Neural cell (in vitro differentiated cells): Measurements from ENCODE around the gene SUPT4H1. TPM values are rescaled to one million over a fixed set of nuclear protein-coding genes. Genes with fewer than 3 reads are reported as not detected.
A peak's percentile ranks its signal among the peaks of the same experiment; 100 is the strongest.

Experiments used
- H2AFZ ChIP-seq: fragments of 200-600, 300-800 bp; sonication (generic), shearing (Covaris generic); 2 replicates; pipeline ENCODE4 v1.6.0; 2014; ENCODE audit warnings: low read depth, mild to moderate bottlenecking, antibody characterized with exemption, low read length, moderate library complexity
- H3F3A ChIP-seq: fragments of 200-600 bp; shearing (Covaris generic); 2 replicates; pipeline ENCODE4 v1.6.1; 2016; ENCODE audit warnings: mild to moderate bottlenecking, moderate library complexity, mixed read lengths, antibody characterized with exemption, low read length; ENCODE audit not compliant: insufficient read depth, poor library complexity, severe bottlenecking
- H3K27ac ChIP-seq: fragments of 200-600, 300-800 bp; sonication (generic), shearing (Covaris generic); 2 replicates; pipeline ENCODE4 v1.5.1; 2014; ENCODE audit warnings: mild to moderate bottlenecking, low read length, moderate library complexity
- H3K27me3 ChIP-seq: fragments of 300-800, 200-600 bp; sonication (generic), shearing (Covaris generic); 2 replicates; pipeline ENCODE4 v1.6.0; 2014; ENCODE audit warnings: mild to moderate bottlenecking, low read depth, low read length, moderate library complexity; ENCODE audit not compliant: insufficient read depth
- H3K36me3 ChIP-seq: fragments of 300-800, 200-600 bp; sonication (generic), shearing (Covaris generic); 2 replicates; pipeline ENCODE4 v1.5.1; 2014; ENCODE audit warnings: mild to moderate bottlenecking, antibody characterized with exemption, low read length, moderate library complexity; ENCODE audit not compliant: insufficient read depth
- H3K4me2 ChIP-seq: fragments of 300-800, 200-600 bp; sonication (generic), shearing (Covaris generic); 2 replicates; pipeline ENCODE4 v1.6.0; 2014; ENCODE audit warnings: mild to moderate bottlenecking, low read length
- H3K4me3 ChIP-seq: fragments of 300-800, 200-600 bp; sonication (generic), shearing (Covaris generic); 2 replicates; pipeline ENCODE4 v1.5.1; 2014; ENCODE audit warnings: mild to moderate bottlenecking, low read length, moderate library complexity
- H3K79me2 ChIP-seq: fragments of 200-600 bp; shearing (Covaris generic); replicated peaks from 2 replicates; pipeline ENCODE4 v1.6.0; 2014; ENCODE audit warnings: mild to moderate bottlenecking, low read length, moderate library complexity; ENCODE audit not compliant: insufficient read depth
- H3K9ac ChIP-seq: fragments of 300-800, 200-600 bp; sonication (generic), shearing (Covaris generic); 2 replicates; pipeline ENCODE4 v1.6.1; 2016; ENCODE audit warnings: mild to moderate bottlenecking, low read length, mixed read lengths
- H3K9me2 ChIP-seq: fragments of 200-600 bp; shearing (Covaris generic); 2 replicates; pipeline ENCODE4 v1.6.1; 2016; ENCODE audit warnings: mild to moderate bottlenecking, low read length, mixed read lengths; ENCODE audit not compliant: insufficient read depth
- H3K9me3 ChIP-seq: fragments of 200-600, 300-800 bp; sonication (generic), shearing (Covaris generic); 2 replicates; pipeline ENCODE4 v1.6.1; 2016; ENCODE audit warnings: mild to moderate bottlenecking, mixed run types, low read length, moderate library complexity, mixed read lengths
- H4K20me1 ChIP-seq: fragments of 200-600 bp; shearing (Covaris generic); 2 replicates; pipeline ENCODE4 v1.6.1; 2016; ENCODE audit warnings: mild to moderate bottlenecking, mixed run types; ENCODE audit not compliant: insufficient read depth
- EP300 ChIP-seq: fragments of 450-650 bp; conservative IDR thresholded peaks from 2 replicates; pipeline ENCODE4 v1.6.1; 2014; ENCODE audit warnings: antibody characterized with exemption, mild to moderate bottlenecking, moderate library complexity; ENCODE audit not compliant: poor library complexity, severe bottlenecking
- EZH2 ChIP-seq: fragments of 200-600, 300-800 bp; shearing (Covaris generic), sonication (generic); IDR thresholded peaks from 2 replicates; pipeline ENCODE4 v1.6.1; 2014; ENCODE audit warnings: antibody characterized with exemption, low read length, borderline replicate concordance, mild to moderate bottlenecking; ENCODE audit not compliant: insufficient read depth, poor library complexity, severe bottlenecking
- MXI1 ChIP-seq: fragments of 450-650 bp; conservative IDR thresholded peaks from 2 replicates; pipeline ENCODE4 v1.6.1; 2014; ENCODE audit warnings: antibody characterized with exemption, mild to moderate bottlenecking; ENCODE audit not compliant: poor library complexity, severe bottlenecking
- POLR2AphosphoS5 ChIP-seq: IDR thresholded peaks from 2 replicates; pipeline ENCODE4 v1.6.1; 2012
- RAD21 ChIP-seq: fragments of 450-650 bp; conservative IDR thresholded peaks from 2 replicates; pipeline ENCODE4 v1.6.1; 2014; ENCODE audit warnings: antibody characterized with exemption, mild to moderate bottlenecking, moderate library complexity
- SMC3 ChIP-seq: fragments of 450-650 bp; conservative IDR thresholded peaks from 2 replicates; pipeline ENCODE4 v1.6.1; 2014; ENCODE audit warnings: antibody characterized with exemption, mild to moderate bottlenecking, moderate library complexity; ENCODE audit not compliant: poor library complexity
- TAF1 ChIP-seq: IDR thresholded peaks from 2 replicates; pipeline ENCODE4 v1.6.1; 2012; ENCODE audit warnings: low read depth
- polyA plus RNA-seq: library from polyadenylated mRNA; depleted of rRNA; stranded (reverse); fragments of >200 nt; gene quantifications from 2 replicates; pipeline ENCODE4 v1.2.3, GENCODE V29; 2014
- TF ChIP-seq, protein P1 (sequence below): fragments of 450-650 bp; IDR thresholded peaks from 2 replicates; pipeline ENCODE4 v1.5.1; 2014; ENCODE audit warnings: antibody characterized with exemption, mild to moderate bottlenecking, moderate library complexity; ENCODE audit not compliant: poor library complexity, severe bottlenecking
- TF ChIP-seq, protein P2 (sequence below): IDR thresholded peaks from 2 replicates; pipeline ENCODE4 v1.6.1; 2012; ENCODE audit warnings: borderline replicate concordance

The SUPT4H1 gene
- polyA plus RNA-seq, 1 donor from 2014 or later, result 109 TPM

DNA sequence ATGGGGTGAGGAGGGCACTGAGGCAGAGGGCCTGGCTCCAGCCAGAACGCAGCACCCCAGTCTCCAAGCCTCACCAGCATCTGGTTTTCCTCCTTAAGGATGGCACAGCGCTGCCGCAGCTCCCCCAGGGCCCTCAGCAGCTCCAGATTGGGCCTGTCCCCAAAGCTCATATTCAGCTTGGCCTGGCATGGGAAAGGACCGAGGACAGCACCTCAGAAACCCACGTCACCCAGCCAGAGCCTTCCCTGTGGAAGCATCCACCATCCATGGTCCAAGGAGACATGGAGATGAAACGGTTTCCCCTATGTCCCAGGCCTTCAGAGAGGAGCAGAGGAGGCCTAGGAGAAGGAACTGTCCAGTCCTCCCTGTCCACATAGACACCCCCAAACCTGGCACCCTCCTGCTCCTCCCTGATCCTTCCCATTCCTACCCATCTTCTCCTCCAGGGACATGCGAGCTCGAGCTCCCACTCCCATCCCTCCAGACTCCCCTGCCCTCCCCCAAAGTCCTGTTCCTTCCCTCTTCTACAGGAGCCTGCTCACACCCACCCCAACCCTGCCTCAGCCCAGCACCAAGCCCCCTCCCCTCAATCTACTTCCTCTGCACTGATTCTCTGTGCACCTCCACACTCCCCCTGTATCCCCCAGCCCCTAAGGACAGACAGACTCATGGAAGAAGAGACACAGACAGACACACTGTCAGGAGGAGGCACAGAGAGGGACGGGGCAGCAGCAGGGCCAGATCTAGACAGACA is 25.2 kb downstream of the SUPT4H1 start:
- no peaks in the 10 kb centered on the region for H4K20me1 ChIP-seq
- peaks cover 35% of the 10 kb centered on the region for H3K79me2 ChIP-seq
- no peaks in the 10 kb centered on the region for H3F3A ChIP-seq
- no peaks in the 10 kb centered on the region for H3K27me3 ChIP-seq
- no peaks in the 10 kb centered on the region for H3K36me3 ChIP-seq
- H3K4me3 ChIP-seq, result peak overlapping the region; percentile 83
- peak overlapping the region; percentile 88 for H3K9ac ChIP-seq
- no peaks in the 10 kb centered on the region for H3K9me3 ChIP-seq
- H3K9me2 ChIP-seq, result no peaks in the 10 kb centered on the region
- TF ChIP-seq, protein P1, sequence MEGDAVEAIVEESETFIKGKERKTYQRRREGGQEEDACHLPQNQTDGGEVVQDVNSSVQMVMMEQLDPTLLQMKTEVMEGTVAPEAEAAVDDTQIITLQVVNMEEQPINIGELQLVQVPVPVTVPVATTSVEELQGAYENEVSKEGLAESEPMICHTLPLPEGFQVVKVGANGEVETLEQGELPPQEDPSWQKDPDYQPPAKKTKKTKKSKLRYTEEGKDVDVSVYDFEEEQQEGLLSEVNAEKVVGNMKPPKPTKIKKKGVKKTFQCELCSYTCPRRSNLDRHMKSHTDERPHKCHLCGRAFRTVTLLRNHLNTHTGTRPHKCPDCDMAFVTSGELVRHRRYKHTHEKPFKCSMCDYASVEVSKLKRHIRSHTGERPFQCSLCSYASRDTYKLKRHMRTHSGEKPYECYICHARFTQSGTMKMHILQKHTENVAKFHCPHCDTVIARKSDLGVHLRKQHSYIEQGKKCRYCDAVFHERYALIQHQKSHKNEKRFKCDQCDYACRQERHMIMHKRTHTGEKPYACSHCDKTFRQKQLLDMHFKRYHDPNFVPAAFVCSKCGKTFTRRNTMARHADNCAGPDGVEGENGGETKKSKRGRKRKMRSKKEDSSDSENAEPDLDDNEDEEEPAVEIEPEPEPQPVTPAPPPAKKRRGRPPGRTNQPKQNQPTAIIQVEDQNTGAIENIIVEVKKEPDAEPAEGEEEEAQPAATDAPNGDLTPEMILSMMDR, result no peak
- no peak for TF ChIP-seq SMC3
- no peak for TF ChIP-seq POLR2AphosphoS5
- TF ChIP-seq, protein P2, sequence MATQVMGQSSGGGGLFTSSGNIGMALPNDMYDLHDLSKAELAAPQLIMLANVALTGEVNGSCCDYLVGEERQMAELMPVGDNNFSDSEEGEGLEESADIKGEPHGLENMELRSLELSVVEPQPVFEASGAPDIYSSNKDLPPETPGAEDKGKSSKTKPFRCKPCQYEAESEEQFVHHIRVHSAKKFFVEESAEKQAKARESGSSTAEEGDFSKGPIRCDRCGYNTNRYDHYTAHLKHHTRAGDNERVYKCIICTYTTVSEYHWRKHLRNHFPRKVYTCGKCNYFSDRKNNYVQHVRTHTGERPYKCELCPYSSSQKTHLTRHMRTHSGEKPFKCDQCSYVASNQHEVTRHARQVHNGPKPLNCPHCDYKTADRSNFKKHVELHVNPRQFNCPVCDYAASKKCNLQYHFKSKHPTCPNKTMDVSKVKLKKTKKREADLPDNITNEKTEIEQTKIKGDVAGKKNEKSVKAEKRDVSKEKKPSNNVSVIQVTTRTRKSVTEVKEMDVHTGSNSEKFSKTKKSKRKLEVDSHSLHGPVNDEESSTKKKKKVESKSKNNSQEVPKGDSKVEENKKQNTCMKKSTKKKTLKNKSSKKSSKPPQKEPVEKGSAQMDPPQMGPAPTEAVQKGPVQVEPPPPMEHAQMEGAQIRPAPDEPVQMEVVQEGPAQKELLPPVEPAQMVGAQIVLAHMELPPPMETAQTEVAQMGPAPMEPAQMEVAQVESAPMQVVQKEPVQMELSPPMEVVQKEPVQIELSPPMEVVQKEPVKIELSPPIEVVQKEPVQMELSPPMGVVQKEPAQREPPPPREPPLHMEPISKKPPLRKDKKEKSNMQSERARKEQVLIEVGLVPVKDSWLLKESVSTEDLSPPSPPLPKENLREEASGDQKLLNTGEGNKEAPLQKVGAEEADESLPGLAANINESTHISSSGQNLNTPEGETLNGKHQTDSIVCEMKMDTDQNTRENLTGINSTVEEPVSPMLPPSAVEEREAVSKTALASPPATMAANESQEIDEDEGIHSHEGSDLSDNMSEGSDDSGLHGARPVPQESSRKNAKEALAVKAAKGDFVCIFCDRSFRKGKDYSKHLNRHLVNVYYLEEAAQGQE, result no peak
- no peak for TF ChIP-seq TAF1
- H3K27ac ChIP-seq, result peak overlapping the region; percentile 93
- peak overlapping the region; percentile 96 for H3K4me2 ChIP-seq
- H2AFZ ChIP-seq, result no peak overlapping the region

DNA sequence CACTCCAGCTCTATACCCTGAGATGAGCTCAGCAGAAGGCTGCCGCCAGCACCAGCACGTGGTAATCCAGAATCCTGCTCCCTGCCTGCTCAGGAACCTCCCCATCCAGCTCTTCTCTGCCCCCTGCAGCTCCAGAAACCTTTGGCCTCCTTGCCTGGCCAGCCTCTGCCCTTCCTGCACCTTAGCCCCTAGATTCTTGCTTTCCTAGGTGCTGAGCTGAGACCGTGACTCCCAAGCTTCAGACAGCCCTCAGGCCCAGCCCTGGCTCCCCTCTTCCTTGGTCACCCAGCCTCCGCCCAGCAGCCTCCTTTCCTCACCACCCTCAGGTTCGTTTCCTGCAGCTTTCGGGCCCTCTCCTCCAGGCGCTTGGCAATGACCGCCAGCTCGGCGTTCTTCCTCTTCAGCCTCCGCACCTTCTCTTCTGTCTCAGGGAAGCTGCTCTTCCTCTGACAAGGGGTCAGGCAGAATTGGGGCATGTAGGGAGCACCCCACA is 26.0 kb downstream of the SUPT4H1 start:
- peak overlapping the region; percentile 64 for H3K9ac ChIP-seq
- H3K4me3 ChIP-seq, result peak overlapping the region; percentile 83
- no peaks in the 10 kb centered on the region for H3K36me3 ChIP-seq
- TF ChIP-seq POLR2AphosphoS5 (no peak), RAD21 (no peak), EP300 (no peak), MXI1 (no peak), EZH2 (no peak), SMC3 (no peak)
- TF ChIP-seq, protein P2, result no peak
- H3K79me2 ChIP-seq, result peaks cover 35% of the 10 kb centered on the region
- H3K27ac ChIP-seq, result no peak overlapping the region
- peak overlapping the region; percentile 96 for H3K4me2 ChIP-seq
- no peaks in the 10 kb centered on the region for H4K20me1 ChIP-seq
- H3K27me3 ChIP-seq, result no peaks in the 10 kb centered on the region
- no peaks in the 10 kb centered on the region for H3F3A ChIP-seq
- H3K9me3 ChIP-seq, result no peaks in the 10 kb centered on the region
- no peak overlapping the region for H2AFZ ChIP-seq
- H3K9me2 ChIP-seq, result no peaks in the 10 kb centered on the region
